TTC549 (cell line): ENCODE data around the gene NTN5.
A peak's percentile ranks its signal among the peaks of the same experiment; 100 is the strongest.

ENCODE experiments used
- FAIRE-seq: peaks from 2 replicates; lab custom pipeline; 2012; peaks lifted over from hg19 to GRCh38; lab: Jason Lieb, UNC

NTN5 gene

DNA sequence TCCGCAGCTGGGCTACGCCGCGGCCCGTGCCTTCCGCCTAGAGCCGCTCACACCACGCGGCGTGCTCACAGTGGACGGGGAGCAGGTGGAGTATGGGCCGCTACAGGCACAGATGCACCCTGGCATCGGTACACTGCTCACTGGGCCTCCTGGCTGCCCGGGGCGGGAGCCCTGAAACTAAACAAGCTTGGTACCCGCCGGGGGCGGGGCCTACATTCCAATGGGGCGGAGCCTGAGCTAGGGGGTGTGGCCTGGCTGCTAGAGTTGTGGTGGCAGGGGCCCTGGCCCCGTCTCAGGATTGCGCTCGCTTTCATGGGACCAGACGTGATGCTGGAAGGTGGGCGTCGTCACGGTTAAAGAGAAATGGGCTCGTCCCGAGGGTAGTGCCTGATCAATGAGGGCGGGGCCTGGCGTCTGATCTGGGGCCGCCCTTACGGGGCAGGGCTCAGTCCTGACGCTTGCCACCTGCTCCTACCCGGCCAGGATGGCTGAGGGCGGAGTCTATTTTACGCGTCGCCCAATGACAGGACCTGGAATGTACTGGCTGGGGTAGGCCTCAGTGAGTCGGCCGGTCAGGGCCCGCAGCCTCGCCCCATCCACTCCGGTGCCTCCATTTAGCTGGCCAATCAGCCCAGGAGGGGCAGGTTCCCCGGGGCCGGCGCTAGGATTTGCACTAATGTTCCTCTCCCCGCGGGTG is 43.1 kb downstream of the NTN5 start:
- FAIRE-seq, result no peak

DNA sequence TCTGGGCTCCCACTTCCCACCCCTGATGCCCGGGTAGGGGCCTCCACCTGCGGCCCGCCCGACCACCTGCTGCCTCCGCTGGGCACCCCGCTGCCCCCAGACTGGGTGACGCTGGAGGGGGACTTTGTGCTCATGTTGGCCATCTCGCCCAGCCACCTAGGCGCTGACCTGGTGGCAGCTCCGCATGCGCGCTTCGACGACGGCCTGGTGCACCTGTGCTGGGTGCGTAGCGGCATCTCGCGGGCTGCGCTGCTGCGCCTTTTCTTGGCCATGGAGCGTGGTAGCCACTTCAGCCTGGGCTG is 43.6 kb downstream of the NTN5 start:
- FAIRE-seq, result no peak

DNA sequence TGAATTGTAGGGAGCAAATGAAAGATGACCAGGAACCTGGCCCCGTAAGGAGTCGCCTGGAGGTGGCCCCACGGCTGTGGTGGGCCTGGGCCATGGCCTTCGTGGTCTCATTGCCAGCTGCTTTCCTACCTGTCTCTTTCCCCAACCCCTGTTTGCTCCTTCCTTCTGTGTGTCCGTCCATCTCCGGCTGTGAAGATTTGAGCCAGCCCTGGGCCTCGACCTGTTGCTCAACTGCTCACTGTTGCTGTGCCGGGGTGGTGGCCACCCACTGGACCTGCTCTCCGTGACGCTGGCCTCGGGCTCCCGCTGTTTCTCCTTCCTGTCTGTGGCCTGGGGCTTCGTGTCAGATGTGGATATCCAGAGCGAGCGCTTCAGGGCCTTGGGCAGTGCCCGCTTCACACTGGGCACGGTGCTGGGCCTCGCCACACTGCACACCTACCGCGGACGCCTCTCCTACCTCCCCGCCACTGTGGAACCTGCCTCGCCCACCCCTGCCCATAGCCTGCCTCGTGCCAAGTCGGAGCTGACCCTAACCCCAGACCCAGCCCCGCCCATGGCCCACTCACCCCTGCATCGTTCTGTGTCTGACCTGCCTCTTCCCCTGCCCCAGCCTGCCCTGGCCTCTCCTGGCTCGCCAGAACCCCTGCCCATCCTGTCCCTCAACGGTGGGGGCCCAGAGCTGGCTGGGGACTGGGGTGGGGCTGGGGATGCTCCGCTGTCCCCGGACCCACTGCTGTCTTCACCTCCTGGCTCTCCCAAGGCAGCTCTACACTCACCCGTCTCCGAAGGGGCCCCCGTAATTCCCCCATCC is 44.1 kb downstream of the NTN5 start:
- FAIRE-seq, result no peak

- no peak for FAIRE-seq
Measured at GRCh38 chr19:48627865-48628314, 44.9 kb downstream of the NTN5 start.

DNA sequence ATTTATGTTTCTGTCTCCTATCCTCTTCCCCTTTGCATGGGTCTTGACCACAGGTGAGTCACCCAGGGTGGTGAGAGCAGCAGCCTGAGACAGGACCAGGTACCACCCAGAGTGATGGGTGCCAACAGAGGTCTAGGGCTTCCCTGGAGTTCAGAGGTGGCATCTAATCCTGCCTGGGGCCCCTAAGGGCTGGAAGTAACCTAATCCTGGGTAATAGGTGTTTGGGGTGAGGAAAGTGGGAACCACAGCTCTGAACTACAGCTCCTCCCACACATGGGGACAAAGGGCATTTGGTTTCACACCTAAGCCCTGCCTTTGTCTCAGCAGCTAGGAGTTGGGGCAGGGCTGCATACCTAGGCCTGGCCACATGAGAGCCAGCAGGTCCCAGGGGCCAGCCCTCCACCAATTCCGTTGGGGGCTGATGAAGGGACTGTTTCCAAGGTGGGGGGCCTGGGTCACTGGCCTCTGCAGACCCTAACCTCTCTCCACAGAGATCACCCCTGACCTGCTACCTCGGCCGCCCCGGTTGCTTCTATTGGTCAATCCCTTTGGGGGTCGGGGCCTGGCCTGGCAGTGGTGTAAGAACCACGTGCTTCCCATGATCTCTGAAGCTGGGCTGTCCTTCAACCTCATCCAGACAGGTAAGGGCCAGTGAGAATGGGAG is 45.5 kb downstream of the NTN5 start:
- FAIRE-seq, result no peak

DNA sequence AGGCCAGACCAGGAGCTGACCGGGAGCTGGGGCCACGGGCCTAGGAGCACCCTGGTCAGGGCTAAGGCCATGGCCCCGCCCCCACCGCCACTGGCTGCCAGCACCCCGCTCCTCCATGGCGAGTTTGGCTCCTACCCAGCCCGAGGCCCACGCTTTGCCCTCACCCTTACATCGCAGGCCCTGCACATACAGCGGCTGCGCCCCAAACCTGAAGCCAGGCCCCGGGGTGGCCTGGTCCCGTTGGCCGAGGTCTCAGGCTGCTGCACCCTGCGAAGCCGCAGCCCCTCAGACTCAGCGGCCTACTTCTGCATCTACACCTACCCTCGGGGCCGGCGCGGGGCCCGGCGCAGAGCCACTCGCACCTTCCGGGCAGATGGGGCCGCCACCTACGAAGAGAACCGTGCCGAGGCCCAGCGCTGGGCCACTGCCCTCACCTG is 46.9 kb downstream of the NTN5 start:
- no peak for FAIRE-seq

- FAIRE-seq, result no peak
Measured at GRCh38 chr19:48624791-48625723, 47.8 kb downstream of the NTN5 start.

DNA sequence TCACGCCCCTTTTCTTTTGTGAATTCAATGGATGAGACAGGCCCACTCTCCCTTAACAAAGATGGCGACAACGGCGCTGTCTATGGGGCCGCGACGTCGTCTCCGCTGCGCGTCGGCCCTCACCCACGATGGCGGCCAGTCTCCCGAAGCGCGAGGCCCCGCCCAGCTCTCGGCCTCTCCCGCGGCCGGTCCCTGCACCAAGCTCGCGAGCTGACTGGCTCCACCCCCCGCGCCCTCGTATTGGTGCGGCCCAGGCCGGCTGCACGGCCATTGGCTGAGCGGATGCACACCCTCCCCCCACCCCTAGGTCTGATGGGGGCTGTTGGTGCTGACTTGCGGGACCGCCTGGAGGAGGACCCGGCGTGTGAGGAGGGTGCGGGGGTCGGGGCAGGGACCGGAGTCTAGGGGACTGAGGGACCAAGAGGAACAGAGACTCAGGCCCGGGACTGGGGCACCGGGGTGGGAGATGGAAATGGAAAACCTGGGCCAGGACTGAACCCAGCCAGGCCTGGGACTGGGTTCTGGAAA is 48.7 kb downstream of the NTN5 start:
- FAIRE-seq, result peak; percentile 93

- no peak for FAIRE-seq
Measured at GRCh38 chr19:48623556-48624066, 49.2 kb downstream of the NTN5 start.

DNA sequence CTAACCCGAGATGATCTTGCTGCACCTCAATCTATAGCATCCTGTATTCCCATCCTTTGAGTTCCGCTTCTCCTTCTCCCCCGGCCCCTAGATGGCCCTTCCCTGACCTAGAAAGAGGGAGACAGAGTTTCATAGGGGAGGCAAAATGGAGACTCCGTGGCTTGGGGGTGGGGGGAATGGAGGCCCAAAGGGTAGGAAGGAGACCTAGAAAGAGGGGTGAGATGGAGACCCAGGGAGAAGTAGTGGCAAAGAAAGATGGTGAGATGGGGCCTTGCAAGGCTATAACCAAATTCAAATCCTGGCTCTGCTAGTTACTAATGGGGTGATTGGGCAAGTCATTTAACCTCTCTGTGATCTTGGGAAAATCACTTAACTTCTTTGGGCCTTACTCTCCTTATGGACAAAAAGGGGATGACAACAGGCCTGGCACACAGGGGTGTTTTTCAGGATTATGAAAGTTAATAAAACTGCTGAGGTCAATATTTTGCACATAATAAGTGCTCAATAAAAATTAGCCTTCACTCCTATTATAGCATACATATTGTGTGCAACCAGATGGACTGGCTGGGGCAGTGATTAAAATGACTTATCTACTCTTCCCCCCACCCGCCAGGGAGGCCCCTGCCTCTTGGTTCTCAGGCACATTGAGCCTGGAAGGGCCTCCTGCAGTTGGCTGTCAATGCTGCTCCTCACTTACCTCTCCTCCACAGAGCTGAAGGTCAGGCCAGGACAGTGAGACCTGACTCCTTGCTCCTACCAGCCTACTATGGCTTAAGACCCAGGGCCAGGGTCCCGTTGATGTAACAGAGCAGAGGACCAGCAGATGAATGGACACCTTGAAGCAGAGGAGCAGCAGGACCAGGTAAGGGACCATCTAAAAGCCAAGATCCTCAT is 52.9 kb downstream of the NTN5 start:
- no peak for FAIRE-seq

DNA sequence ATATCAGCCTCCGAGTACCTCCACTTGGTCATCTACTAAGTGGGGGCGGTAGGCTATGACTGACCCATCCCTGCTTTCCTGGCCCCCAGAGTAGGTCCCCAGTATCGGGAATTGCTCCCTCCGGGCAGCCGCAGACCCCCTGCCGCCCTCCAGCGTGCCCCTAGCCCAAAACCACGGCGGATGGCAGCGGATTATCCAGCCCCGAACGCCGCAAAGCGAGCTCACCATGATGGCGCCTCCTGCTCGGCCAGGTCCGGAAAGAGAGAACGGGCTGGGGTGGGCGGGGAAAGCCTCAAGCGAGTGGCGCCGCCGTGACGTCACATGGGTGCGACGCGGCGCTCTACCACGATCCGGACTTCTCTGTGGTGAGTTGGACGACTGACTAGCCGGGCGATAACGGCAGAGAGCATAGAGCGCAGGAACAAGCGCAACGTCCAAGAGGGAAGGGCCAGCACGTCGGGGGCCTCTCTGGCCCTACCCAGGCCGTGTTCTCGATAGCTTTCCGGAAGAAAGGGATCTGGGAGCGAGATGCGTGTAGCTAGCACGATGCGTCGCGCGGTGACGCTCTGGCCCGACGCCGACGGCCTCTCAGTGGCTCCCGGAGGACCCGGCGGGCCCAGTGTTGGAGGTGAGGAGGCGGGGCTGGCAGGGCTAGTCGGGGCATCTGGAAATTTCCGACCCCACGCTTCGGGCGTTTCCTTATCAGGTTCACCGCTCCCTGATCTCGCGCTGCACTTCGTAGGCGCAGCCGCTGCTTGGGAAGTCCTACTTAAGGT is 53.7 kb downstream of the NTN5 start, which contains the start of the genes RPL18 and SPHK2:
Gene RPL18 (minus strand): TSS at position 263 of the 776 bp plus-strand sequence. CDS start 35 bp downstream, at position 228.
Gene SPHK2 (plus strand): TSS at position 591 of the 776 bp plus-strand sequence. CDS start 1,009 bp downstream, outside the sequence.
- peak; percentile 88 for FAIRE-seq

DNA sequence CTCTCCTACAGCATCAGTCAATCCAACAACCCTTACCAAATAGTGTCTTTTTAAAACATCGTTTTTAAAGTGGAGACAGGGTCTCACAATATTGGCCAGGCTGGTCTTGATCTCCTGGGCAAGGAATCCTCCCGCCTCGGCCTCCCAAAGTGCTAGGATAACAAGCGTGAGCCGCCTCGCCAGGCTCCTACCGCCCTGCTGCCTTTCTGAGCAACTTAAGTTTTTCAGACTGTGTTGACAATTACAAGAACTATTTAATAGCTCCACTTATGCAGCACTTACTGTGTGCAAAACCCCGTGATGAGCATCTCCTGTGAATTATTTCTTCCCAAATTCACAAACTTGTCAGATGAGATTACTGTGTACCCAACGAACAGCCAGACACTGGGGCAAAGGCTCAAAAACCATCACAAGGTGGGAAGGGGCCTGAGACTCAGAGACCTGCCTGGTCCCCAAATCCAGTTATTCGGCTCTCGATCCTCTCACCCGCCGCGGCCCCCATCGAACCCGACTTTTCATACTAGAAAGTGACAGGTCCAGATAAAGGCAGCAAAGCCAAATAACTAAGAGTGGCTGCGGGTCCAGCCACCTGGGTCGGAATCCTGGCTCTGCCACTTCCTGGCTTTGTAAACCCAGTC is 54.4 kb downstream of the NTN5 start:
- no peak for FAIRE-seq

GRCh38 chr19:48617146-48617937 is 55.5 kb downstream of the NTN5 start:
- FAIRE-seq, result no peak

DNA sequence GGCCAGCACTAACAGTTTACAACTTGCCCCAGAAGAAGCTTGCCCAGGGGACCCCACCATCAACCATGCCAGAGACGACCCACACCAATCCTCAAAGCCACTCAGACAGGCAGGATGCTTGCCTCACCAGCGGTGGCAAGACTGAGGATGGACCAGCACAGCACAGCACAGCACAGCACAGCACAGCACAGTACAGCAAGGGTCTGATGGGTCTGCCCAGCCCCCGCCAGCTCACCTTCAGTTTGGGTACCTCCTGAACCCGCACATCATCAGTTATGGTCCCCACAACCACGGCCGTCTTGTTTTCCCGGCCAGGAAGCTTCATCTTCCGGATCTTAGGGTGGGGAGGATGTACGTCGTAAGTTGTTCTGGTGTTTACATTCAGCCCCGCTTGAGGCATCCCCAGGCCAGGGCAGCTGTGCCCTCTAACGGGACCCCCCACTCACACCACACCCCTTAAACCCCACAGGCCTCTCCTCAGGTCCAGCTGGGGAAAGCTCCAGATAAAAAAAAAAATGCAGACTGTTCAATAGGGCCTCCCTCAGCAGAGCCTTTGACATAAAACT is 56.2 kb downstream of the NTN5 start:
- no peak for FAIRE-seq

DNA sequence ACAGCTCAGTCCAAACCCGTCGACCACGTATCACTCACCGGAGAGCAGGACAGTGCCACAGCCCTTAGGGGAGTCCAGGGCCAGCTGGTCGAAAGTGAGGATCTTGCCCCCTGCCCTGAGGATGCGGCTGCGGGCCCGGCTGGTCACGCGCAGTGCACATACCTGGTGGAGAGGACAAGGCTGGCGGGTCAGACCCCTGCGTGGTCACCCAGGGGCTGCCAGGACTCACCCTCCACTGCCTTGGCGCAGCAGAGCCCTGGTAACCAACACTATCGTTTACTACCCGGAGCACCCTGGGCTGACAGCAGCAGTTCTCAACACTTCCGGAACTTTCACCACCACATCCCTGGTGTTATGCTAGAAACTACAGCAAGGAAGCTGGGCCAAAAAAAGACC is 56.8 kb downstream of the NTN5 start:
- no peak for FAIRE-seq

- no peak for FAIRE-seq
Measured at GRCh38 chr19:48615231-48616040, 57.4 kb downstream of the NTN5 start.
